HepG2 (cell line): ENCODE data around the gene CERS6. TPM values are rescaled to one million over a fixed set of nuclear protein-coding genes. Genes with fewer than 3 reads are reported as not detected.

Source experiments
- ATAC-seq: fragments of 200-7000 bp; cut with Tn5 transposase; 3 replicates; pipeline ENCODE4 v1.9.1; 2020; ENCODE audit warnings: mild to moderate bottlenecking, moderate library complexity
- BruUV-seq: library from RNA; stranded (reverse); fragments of 400-500 nt; replicated peaks from 2 replicates; lab custom pipeline; 2021; lab: Mats Ljungman, UMichigan
- CTCF ChIA-PET: fragments of 300-600 bp; formaldehyde crosslinking; extraction: SDS; loops from one replicate; lab custom pipeline; 2021; ENCODE audit warnings: low total read pairs, inconsistent platforms, low intra/inter-chr PET ratio; lab: Yijun Ruan, JAX
- POLR2A ChIA-PET: fragments of 350-600 bp; sonication (Branson Sonifier 250); formaldehyde crosslinking; loops from one replicate; lab custom pipeline; 2020; ENCODE audit warnings: antibody characterized with exemption, inconsistent platforms; lab: Yijun Ruan, JAX
- DNase-seq: peaks from one replicate; pipeline ENCODE4 v3.0.0-alpha.2; 2015; ENCODE audit warnings: low spot score
- FAIRE-seq: peaks from 3 replicates; lab custom pipeline; 2011; peaks lifted over from hg19 to GRCh38; lab: Jason Lieb, UNC
- H2AFZ ChIP-seq: one replicate; pipeline ENCODE4 v1.6.1; 2011; ENCODE audit warnings: low read length, inconsistent platforms
- H3K27ac ChIP-seq: fragments of 300-600 bp; 3 replicates; pipeline ENCODE4 v1.8.0; 2011; ENCODE audit warnings: mixed run types, mild to moderate bottlenecking, mixed read lengths, low read length, inconsistent platforms; ENCODE audit not compliant: insufficient read depth; ENCODE audit errors: extremely low read length
- H3K27me3 ChIP-seq, 2 experiments: fragments of 200-600 bp in 1 of 2; 2 replicates in 1 of 2; 3 replicates in 1 of 2; pipeline versions ENCODE4 v1.6.0 to v1.8.0; 2011; ENCODE audit warnings: low read length in 2 of 2, mild to moderate bottlenecking in 2 of 2, moderate library complexity in 2 of 2, inconsistent platforms in 1 of 2; ENCODE audit not compliant: insufficient read depth in 2 of 2, control insufficient read depth in 1 of 2
- H3K36me3 ChIP-seq, 2 experiments: fragments of 200-600 bp in 1 of 2; replicated peaks in 1 of 2; 2 replicates in 1 of 2; 3 replicates in 1 of 2; pipeline versions ENCODE4 v1.5.1 to v1.8.0; 2011; ENCODE audit warnings: low read length in 2 of 2, inconsistent platforms in 1 of 2; ENCODE audit not compliant: insufficient read depth in 2 of 2, control insufficient read depth in 1 of 2
- H3K4me1 ChIP-seq: 2 replicates; pipeline ENCODE4 v1.5.1; 2012; ENCODE audit warnings: low read length, inconsistent platforms; ENCODE audit not compliant: insufficient read depth
- H3K4me2 ChIP-seq: 2 replicates; pipeline ENCODE4 v1.6.0; 2011; ENCODE audit warnings: low read depth, low read length, inconsistent platforms
- H3K4me3 ChIP-seq, 3 experiments: fragments of 200-600 bp in 1 of 3; sonication (generic), shearing (Covaris generic) in 1 of 3; replicated peaks in 1 of 3; 2 replicates each; pipeline ENCODE4 v1.5.1; 2011 to 2016; ENCODE audit warnings: low read length in 3 of 3, inconsistent platforms in 2 of 3, low read depth in 2 of 3, mild to moderate bottlenecking in 2 of 3, control low read depth in 1 of 3, mixed read lengths in 1 of 3; ENCODE audit not compliant: insufficient read depth in 1 of 3
- H3K79me2 ChIP-seq: one replicate; pipeline ENCODE4 v1.6.1; 2011; ENCODE audit warnings: low read length, inconsistent platforms; ENCODE audit not compliant: insufficient read depth
- H3K9ac ChIP-seq: 2 replicates; pipeline ENCODE4 v1.6.0; 2011; ENCODE audit warnings: mild to moderate bottlenecking, low read depth, low read length, inconsistent platforms; ENCODE audit not compliant: insufficient read depth
- H3K9me3 ChIP-seq: 2 replicates; pipeline ENCODE4 v1.5.1; 2012; ENCODE audit warnings: mild to moderate bottlenecking, low read length
- H4K20me1 ChIP-seq: 2 replicates; pipeline ENCODE4 v1.6.0; 2011; ENCODE audit warnings: inconsistent platforms, mild to moderate bottlenecking, low read length, moderate library complexity; ENCODE audit not compliant: insufficient read depth
- HMG20B ChIP-seq: conservative IDR thresholded peaks from 2 replicates; pipeline ENCODE4 v1.6.1; 2016; ENCODE audit warnings: missing genetic modification reagents, missing compliant biosample characterization
- HOXA9 ChIP-seq: sonication (generic); formaldehyde crosslinking; IDR thresholded peaks from 2 replicates; pipeline ENCODE4 v1.8.1; 2022; ENCODE audit warnings: missing genetic modification reagents, mild to moderate bottlenecking, moderate library complexity, borderline replicate concordance
- LBX2 ChIP-seq: sonication (generic); formaldehyde crosslinking; IDR thresholded peaks from 2 replicates; pipeline ENCODE4 v1.5.0; 2020; ENCODE audit warnings: missing genetic modification reagents, mild to moderate bottlenecking, borderline replicate concordance
- PRMT3 ChIP-seq: sonication (generic); formaldehyde crosslinking; IDR thresholded peaks from 2 replicates; pipeline ENCODE4 v1.8.1; 2022; ENCODE audit warnings: low read depth, mild to moderate bottlenecking, moderate library complexity, missing genetic modification reagents, borderline replicate concordance
- RNF2 ChIP-seq: fragments of 450-650 bp; conservative IDR thresholded peaks from 2 replicates; pipeline ENCODE4 v1.6.1; 2016; ENCODE audit warnings: low read depth
- ZNF564 ChIP-seq: sonication (generic); formaldehyde crosslinking; IDR thresholded peaks from 2 replicates; pipeline ENCODE4 v1.8.1; 2023; ENCODE audit warnings: mild to moderate bottlenecking, missing genetic modification reagents
- ZNF713 ChIP-seq: sonication (generic); formaldehyde crosslinking; IDR thresholded peaks from 2 replicates; pipeline ENCODE4 v1.4.0; 2020; ENCODE audit warnings: mild to moderate bottlenecking, missing genetic modification reagents
- ZSCAN30 ChIP-seq: sonication (generic); formaldehyde crosslinking; IDR thresholded peaks from 2 replicates; pipeline ENCODE4 v1.5.0; 2020; ENCODE audit warnings: mild to moderate bottlenecking, missing genetic modification reagents
- WGBS: methylation state at CpG from one replicate; pipeline ENCODE4 v1.1.6; 2017; ENCODE audit warnings: low lambda C conversion rate; 5-methylcytosine and 5-hydroxymethylcytosine counted together
- in situ Hi-C: cut with HindIII; loops from 2 replicates; pipeline ENCODE4 v1.10.0; 2017; ENCODE audit warnings: low pct_unique_long_range_greater_than_20kb; ENCODE audit not compliant: extremely low pct_ligation_motif_present
- intact Hi-C: fragments of 100-400 bp; cut with micrococcal nuclease; formaldehyde crosslinking; loops from one replicate; pipeline ENCODE4 v1.10.0; 2022; ENCODE audit not compliant: unreplicated experiment
- polyA plus RNA-seq, 8 experiments: library from polyadenylated mRNA; depleted of rRNA in 3 of 8; stranded (reverse) in 7 of 8; unstranded in 1 of 8; fragments of >200 nt; fragmentation: Illumina TruSeq in 4 of 8; extraction: Trizol in 4 of 8; gene quantifications; 2 replicates each; pipeline versions ENCODE4 v1.2.1 to v1.2.3, GENCODE V29; 2011 to 2016; ENCODE audit warnings: low read depth in 4 of 8, missing spikeins in 1 of 8, mixed read lengths in 1 of 8; ENCODE audit not compliant: insufficient read depth in 1 of 8
- total RNA-seq, 5 experiments: library from RNA; depleted of rRNA; stranded (reverse); fragments of >200 nt; fragmentation: Illumina TruSeq; extraction: Trizol; gene quantifications; 2 replicates each; pipeline ENCODE4 v1.2.3, GENCODE V29; 2016; ENCODE audit warnings: low read depth in 1 of 5
- TF ChIP-seq, protein P1 (sequence below): sonication (generic); formaldehyde crosslinking; IDR thresholded peaks from 2 replicates; pipeline ENCODE4 v1.5.0; 2020; ENCODE audit warnings: missing genetic modification reagents

Gene CERS6
- total and polyA plus RNA-seq, 2 of the 13 experiments (the other 11 are each of a cell fraction or from before 2014, with no cell fraction given) = 10.1 to 20.3 TPM

GRCh38 chr2:168729455-168729854 is 273.4 kb downstream of the CERS6 start:
- DNase-seq = no peak
- no peaks in the 10 kb centered on the region for H3K4me1 ChIP-seq
- no peak overlapping the region for H3K4me2 ChIP-seq
- ChIA-PET CTCF (no interaction called here), POLR2A (no interaction called here)
- no peak for FAIRE-seq
- no peak overlapping the region for H2AFZ ChIP-seq
- H3K79me2 ChIP-seq = no peaks in the 10 kb centered on the region
- whole genome bisulfite sequencing = 90% methylated on average over 2 of the region's 2 CpGs
- no peak overlapping the region for H3K4me3 ChIP-seq
- no TSS peak for BruUV-seq
- ATAC-seq = no peak
- no peaks in the 10 kb centered on the region for H4K20me1 ChIP-seq
- H3K9me3 ChIP-seq = no peaks in the 10 kb centered on the region
- intact Hi-C loops = no loop called here
- H3K27ac ChIP-seq = no peak overlapping the region
- no peak overlapping the region for H3K9ac ChIP-seq
- no peaks in the 10 kb centered on the region; a peak in 2 of 5 replicates for H3K36me3 ChIP-seq
- H3K27me3 ChIP-seq = no peaks in the 10 kb centered on the region
- in situ Hi-C loops = no loop called here
- TF ChIP-seq ZSCAN30 (CRISPR knock-in tag) = no peak
- TF ChIP-seq HOXA9 = no peak
- no peak for TF ChIP-seq RNF2

DNA sequence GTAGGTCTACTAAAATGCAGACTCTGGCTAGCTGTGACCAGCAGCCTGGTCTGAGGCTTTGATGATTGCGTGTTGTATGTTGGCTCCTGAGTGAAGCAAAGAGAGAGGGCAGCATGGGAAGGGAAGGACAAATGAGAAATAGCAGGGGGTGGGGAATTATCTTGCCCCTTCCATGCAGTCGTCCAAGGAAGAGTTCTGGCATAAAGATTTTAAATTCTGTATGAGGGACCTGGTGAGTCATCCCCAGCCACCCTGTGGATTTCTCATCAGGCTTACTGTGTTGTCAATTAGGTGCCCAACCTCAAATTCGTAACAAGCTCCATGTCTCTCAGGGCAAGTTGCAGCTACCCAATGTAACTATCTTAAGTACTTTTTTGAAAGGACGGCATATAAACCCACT is 274.3 kb downstream of the CERS6 start:
- TF ChIP-seq ZNF564 (CRISPR knock-in tag) (no peak), PRMT3 (CRISPR knock-in tag) (no peak), LBX2 (CRISPR knock-in tag) (no peak), ZNF713 (no peak), HOXA9 (no peak), HMG20B (CRISPR knock-in tag) (no peak)
- TF ChIP-seq, protein P1, sequence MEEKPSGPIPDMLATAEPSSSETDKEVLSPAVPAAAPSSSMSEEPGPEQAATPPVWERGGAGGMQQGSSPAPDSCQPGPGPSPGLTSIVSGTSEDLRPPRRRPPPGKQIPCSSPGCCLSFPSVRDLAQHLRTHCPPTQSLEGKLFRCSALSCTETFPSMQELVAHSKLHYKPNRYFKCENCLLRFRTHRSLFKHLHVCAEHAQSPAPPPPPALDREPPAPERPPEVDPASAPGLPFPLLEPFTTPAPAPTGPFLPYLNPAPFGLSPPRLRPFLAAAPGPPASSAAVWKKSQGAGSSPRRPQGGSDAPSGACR (CRISPR knock-in tag) = no peak
- H3K4me1 ChIP-seq = no peaks in the 10 kb centered on the region
- FAIRE-seq = no peak
- H4K20me1 ChIP-seq = no peaks in the 10 kb centered on the region
- BruUV-seq = no TSS peak
- intact Hi-C loops (no loop called here), in situ Hi-C loops (no loop called here)
- ChIA-PET POLR2A (no interaction called here), CTCF (no interaction called here)
- 90% methylated on average over 4 of the region's 4 CpGs for WGBS
- no peak for DNase-seq
- no peaks in the 10 kb centered on the region for H3K27me3 ChIP-seq
- H3K36me3 ChIP-seq = no peaks in the 10 kb centered on the region; a peak in 1 of 5 replicates
- H3K4me2 ChIP-seq = no peak overlapping the region
- no peak overlapping the region for H3K9ac ChIP-seq
- no peak overlapping the region for H2AFZ ChIP-seq
- H3K4me3 ChIP-seq = no peak overlapping the region
- H3K9me3 ChIP-seq = no peaks in the 10 kb centered on the region
- no peak overlapping the region for H3K27ac ChIP-seq
- ATAC-seq = no peak
- H3K79me2 ChIP-seq = no peaks in the 10 kb centered on the region
